ENCODE data around the gene TNXB.
"Not testable (repeated sequence)": the region's sequence is repeated elsewhere in the genome, so short reads cannot be mapped to it uniquely, and the experiment has no call there.

Gene TNXB

DNA sequence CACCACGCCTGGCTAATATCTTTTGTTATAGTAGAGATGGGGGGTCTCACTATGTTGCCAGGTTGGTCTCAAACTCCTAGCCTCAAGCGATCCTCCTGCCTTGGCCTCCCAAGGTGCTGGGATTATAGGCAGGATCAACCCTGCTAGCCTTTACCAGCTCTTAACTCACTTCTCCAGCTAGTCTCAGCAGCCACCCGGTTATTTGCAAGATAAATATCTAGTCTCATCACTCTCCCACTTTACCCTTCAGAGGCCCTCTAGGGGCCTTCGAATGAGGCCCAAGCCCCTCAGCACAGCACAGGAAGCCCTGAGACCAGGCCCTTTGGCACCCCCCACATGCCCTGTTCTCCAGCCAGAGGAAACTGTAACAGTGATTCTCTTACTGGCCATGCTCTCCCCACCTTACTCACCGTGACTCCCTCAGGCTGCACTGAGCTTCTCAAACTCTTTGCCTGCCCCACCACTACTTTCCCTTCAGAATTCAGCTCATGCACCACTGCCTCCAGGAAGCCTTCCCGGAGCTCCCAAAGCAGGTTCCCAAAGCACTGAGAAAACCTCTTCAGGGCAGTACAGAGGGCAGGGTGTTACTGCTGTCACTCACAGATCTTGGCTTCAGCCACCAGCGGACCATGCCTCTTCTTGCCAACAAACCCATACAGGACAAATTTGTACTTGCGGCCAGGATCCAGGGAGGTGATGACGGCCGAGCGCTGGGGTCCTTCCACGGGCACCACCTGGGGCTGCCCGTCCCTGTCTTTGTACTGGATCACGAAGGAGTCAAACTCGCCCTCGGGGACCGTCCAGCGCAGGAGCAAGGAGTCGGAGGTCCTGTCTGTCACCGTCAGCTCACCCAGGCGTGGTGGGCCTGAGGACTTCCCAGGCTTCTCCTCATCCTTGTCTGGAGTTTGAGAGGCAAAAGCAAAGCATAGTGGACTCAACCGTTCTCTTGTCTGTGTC, 25.0 kb downstream of the TNXB start:
- no peak for DNase-seq

DNA sequence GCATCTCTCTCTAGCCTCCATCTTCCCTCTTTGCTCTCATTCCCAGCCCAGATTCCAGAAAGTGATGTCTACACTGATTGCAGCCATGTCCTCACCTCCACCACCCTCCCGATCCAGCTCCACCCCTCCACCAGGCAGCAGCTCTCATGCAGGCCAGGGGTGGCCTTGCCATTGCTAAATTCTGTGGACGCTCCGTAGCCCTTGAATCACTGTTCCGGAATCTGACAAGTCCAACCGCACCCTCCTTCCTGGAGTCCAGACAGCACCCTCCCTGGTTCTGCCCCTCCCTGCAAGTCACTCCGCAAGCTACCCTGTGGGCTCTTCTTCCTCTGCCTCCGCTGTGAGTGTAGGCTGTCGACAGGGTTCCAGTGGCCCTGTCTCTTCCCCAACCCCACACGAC, 26.2 kb downstream of the TNXB start:
- no peak for DNase-seq

DNA sequence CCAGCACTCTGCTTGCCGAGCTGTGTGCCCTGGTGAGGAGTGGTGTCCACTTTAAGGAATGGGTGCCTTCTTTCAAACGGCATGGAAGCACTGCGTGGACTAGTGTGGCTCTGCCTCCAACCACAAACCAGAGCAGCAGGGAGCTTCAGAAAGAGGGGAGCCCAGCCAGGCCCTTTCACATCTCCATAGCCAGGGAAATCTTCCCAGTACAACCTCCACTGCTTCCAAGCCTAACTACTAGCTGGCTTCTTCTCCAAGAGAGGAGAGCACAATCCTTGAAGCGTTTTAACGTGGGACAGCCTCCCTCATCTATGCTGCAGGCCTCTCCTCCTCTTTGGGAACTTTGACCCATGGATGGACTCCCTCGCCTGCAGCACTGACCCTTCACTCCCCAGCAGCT, 26.7 kb downstream of the TNXB start:
- no peak for DNase-seq

DNA sequence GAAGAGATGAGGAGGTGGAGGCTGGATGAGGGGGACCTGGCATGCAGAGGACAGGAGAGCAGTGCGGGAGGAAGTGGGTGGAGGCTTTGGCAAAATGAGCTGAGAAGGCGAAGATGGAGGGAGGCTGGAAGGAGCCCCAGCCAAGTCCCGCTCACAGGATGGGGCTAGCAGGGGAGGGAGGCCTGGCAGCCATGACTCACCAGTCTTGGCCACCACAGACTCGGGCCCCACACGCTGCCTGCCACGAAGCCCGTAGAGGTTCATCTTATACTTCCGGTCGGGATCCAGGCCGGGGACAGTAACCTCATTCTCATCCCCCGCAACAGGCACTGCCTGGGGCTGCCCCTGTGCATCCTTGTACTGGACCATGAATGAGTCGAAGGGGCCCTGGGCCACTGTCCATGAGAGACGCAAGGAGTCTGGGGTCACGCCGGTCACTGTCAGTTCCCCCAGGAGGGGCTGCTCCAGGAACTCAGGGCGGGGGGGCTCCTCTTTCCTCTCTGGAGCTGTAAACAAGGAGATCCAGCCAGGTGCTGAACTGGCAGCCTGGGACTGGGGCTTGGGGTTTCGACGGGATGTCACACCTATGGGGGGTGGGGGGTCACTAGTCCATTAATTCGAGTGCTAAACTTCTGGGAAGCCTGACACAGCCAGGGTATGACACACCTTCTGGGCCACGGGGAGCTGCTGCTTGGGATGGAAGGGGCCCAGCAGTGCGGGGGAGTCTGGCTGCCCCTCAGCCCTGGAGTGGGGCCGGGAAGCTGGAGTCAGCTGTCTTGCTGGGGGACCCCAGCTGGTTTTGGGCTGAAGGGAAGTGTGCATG, 27.8 kb downstream of the TNXB start:
- DNase-seq, result no peak

DNA sequence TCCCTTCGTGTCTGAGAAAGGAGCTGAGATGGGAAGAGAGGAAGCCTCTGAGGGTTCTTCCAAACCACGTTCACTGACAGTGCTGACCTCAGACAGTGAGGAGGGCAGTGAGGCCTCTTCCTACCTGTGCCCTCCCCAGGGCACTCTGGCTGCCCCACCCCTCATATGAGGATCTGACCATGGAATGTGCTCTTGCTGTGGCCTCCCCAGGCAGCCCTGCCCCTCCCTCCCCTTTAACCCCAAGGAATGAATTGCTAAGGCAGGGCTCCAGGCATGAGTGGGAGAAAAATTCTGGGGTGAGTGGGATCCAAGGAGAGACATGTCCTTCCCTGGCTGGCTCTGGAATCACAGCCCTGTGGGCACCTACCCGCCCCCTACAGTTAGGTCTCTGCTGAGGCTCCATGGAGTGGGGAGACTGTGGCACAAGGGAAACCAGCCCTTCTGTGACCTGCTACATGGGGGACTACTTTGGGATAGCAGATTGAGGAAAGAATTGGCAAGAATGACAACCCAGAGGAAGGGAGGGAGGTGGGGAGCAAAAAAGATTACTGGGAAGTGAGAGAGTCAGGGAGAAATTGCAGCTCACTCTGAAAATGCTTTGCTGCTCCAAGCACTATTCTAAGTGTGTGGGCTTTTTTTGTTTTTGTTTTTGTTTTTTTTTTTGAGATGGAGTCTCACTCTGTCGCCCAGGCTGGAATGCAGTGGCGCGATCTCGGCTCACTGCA, 29.4 kb downstream of the TNXB start:
- no peak for DNase-seq

DNA sequence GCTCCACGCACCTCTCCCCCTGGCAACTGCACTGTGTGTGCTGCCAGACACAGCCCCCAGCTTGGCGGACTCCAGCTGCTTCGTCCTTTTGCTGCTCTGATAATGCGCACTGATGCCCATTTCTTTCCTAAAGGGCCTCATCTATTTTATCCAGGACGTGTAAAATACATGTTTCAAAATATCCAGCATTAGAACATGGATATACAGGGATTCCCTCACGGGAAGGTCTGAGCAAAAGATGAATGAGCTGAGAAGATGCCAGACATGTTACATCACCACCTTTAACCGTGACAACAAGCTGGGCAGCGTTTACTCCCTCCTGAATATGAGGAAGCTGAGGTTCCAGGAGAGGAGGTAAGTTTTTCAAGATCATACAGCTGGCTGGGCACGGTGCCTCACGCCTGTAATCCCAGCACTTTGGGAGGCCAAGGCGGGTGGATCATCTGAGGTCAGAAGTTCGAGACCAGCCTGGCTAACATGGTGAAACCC, 32.8 kb downstream of the TNXB start:
- DNase-seq, result no peak

DNA sequence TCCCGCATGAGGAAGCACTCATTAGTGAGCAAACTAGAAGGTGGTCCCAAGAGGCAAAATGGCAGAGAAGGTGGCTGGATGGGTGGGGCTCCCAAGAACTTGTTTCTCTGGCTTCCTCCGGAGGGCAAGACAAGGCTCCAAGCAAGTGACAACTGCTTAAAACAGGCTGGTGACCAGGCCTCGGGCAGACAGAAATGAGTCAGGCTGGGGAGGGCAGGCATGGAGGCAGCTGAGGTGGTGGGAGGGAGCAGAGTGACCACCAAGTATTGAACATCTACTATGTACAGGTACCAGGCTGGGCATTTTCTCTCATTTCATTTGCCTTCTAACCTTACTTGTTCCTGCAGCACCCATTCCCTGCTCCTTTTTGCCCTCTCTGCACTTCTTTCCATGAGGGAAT, 33.4 kb downstream of the TNXB start:
- DNase-seq, result no peak

DNA sequence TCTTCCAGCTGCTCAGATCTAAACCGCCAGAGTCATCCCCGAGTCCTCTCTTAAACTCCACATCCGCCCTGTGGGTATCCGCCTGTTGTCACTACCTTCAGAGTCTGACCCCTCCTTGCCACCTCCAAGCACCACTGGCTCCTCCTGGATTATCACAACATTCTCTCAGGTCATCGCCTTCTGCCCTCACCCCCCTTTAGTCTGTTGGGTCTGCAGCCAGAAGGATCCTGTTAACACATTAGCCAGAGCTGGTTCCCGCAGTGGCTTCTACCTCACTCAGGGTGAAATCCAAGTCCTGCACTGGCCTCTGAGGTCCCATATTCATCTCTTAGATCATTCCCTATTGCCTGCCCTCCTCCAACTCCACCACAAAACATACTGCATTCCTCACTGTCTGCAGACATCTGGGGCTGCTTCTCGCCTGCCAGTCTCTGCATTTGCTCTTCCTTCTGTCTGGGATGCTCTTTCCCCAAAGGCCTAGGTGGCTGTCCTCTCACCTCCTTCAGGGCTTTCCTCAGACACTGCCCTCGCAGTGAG, 34.1 kb downstream of the TNXB start:
- DNase-seq, result no peak

DNA sequence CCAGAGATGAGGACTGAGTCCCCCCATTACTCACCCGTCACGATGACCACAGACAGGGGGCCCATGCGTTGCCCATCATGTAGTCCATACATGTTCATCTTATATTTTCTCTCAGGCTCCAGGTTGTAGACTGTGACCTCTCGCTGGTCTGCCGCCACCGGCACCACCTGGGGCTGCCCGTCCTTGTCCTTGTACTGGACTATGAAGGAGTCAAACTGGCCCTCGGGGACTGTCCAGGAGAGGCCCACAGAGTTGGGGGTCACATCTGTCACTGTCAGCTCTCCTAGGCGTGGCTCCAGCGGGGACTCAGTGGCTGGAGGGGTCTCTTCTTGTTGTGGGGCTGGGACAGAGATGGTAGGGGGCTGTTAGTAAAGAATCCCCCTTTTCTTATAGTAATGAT, 35.5 kb downstream of the TNXB start:
- no peak for DNase-seq

DNA sequence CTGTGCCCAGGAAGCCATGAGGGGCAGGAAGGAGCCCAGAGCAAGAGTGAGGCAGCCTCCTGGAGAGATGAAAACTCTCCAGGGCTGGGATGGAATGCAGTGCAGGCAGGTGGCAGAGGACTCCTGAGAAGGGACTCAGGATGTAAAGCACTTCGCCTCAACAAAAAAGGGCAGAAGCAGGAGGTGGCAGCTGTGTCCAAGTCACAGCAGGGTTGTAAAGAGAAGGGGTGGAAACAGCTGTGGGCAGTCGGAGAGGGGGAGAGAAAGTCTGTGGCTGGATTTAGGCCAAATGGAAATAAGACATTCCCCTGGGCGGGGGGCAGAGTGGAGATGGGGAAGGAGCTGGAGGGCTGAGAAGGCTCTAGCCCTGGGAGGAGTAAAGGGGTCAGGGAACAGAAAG, 36.0 kb downstream of the TNXB start:
- DNase-seq, result no peak

DNA sequence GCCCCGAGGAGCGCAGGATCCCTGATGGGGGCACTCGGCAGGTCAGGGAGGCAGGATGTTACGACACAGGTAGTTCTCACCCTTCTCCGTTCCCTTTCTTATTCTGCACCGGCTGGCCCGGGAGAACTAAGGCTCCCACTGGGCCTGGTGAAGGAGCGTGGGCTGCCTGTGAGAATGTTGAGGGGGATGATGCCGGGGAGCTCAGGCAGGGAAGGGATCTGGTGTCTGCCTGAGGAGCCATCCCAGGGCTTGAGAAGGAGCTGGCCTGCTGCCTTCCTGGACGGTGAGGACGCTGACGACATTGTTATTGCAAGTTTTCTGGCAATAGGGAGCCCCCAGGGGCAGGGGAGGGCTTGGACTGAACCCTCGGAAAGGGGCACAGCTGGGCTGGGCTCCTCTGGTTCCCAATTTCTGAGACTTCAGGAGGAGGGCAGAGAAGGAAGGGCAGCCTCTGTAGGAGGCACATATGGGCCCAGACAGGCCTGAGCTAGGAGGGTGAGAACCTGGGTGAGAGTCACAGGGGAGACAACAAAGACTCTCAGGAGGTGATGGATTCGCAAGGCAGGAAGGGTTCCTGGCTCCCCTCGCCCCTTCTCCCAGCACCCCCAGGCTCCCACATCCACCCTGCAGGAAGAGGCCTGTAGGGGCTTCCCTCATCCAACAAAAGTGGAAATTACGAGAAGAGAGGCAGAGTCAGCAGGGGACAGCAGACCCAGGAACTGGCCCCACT, 38.2 kb downstream of the TNXB start:
- DNase-seq, result no peak

DNA sequence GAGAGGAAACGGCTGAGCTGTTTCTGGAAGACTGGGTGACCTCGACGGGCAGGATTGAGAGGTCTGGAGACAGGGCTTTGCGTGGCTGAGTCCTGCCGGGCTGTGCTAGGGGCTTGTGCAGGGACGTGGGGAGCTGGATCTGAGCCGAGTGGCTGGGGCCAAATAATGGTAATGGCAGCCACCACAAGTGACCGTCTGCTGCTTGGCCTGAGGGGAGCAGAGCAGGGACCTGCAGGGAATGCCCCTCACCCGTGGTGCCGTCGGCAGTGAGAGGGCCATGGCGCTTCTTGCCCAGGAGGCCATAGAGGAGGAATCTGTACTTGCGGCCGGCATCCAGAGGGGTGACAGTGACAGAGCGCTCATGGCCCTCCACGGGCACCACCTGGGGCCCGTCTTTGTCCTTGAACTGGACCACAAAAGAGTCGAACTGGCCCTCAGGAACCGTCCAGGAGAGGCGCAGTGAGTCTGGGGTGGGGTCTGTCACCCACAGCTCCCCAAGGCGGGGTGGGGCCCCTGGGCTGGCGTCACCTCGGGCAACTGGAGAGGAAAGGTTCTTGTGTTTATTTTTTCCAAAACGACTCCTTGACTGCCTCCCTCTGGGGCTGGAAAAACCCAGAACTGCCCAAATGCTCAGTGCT, 39.1 kb downstream of the TNXB start:
- no peak for DNase-seq

DNA sequence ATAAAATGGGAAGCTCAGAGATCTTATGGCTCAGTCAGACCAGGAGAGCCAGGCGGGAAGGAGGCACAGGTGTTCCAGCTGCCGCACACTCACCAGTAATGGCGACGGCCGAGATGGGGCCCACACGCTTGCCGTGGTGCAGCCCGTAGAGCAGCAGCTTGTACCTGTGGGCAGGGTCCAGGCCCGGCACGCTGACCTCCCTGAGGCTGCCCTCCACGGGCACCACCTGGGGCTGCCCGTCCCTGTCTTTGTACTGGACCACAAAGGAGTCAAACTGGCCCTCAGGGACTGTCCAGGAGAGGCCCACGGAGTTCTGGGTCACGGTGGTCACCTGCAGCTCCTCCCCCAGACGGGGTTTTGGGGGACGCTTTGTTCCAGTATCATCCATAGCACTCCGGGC, 39.7 kb downstream of the TNXB start:
- DNase-seq, result no peak

DNA sequence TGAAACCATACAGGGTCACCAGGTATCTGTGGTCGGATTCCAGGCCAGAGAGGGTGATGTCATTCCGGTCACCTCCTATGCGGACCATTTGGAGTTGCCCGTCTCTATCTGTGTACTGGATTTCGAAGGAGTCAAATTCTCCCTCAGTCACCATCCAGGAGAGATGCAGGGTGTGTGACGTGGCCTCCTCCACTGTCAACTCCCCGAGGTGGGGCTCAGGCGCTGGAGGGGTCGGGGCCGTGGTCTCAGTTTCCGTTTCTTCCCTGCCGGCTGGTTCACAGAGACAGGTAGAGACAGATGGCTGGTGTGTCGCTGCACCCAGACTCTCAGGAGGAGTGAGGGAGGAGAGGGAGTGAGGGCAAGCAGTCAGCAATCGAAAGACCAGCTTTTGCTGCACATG, 40.3 kb downstream of the TNXB start:
- no peak for DNase-seq

DNA sequence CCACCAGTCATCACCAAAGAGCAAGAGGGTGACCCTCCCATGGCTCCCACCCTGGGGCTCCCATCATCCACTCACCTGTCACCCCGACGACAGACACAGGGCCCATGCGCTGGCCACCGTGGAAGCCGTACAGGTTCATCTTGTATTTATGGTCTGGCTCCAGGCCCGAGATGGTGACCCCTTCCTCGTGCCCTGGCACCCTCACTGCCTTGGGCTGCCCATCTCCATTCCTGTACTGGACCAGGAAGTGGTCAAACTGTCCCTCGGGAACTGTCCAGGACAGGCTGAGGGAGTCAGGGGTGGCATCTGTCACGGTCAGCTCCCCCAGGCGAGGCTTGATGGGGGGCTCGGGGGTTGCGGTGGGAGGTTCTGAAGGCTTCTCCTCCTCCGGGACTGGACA, 40.8 kb downstream of the TNXB start:
- not testable (repeated sequence) for DNase-seq

DNA sequence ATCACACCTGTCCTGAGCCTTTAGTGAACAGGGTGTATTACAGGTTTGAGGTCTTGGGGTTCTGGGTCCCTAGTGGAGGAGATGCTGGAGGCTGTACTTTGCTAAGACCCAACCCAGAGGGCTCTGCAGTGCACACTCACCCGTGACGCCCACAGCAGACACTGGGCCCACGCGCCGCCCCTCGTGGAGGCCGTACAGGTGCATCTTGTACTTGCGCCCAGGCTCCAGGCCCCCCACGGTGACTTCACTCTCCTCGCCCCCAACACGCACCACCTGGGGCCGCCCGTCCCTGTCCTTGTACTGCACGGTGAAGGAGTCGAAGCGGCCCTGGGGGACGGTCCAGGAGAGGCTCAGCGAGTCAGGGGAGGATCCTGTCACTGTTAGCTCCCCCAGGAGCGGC, 41.6 kb downstream of the TNXB start:
- not testable (repeated sequence) for DNase-seq

DNA sequence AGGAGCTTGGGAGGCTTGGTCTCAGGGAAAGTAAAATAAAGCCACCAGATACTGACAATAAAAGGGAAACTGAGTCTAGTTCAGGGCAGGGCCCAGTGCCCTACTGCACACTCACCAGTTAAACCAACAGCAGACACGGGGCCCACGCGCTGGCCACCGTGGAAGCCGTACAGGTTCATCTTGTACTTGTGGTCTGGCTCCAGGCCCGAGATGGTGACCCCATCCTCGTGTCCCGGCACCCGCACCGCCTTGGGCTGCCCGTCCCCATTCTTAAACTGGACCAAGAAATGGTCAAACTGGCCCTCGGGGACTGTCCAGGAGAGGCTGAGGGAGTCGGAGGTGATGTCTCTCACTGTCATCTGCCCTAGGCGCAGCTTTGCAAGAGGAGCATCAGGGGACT, 44.4 kb downstream of the TNXB start:
- DNase-seq, result no peak

DNA sequence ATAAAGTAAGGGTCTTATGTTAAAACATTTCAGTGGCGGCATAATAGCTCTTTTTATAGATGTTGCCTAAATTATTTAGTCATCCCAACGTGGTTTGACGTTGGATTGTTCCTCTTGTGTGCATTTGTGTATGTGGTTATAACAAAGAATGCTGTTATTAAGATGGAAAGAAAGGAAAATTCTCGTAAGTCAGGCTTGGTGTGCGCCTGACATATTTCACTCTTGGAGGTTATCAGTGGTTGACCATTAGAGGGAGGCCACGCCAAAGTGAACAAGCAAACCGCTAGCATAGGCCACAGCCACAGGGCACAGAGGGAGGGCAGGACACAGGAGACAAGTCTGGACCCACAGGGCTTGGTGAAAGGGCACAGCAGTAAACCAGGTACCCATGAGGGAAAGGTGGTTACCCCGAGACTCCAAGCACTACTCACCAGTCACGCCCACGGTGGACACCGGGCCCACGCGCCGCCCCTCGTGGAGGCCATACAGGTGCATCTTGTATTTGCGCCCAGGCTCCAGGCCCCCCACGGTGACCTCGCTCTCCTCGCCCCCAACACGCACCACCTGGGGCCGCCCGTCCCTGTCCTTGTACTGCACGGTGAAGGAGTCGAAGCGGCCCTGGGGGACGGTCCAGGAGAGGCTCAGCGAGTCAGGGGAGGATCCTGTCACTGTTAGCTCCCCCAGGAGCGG, 48.0 kb downstream of the TNXB start:
- DNase-seq, result no peak

DNA sequence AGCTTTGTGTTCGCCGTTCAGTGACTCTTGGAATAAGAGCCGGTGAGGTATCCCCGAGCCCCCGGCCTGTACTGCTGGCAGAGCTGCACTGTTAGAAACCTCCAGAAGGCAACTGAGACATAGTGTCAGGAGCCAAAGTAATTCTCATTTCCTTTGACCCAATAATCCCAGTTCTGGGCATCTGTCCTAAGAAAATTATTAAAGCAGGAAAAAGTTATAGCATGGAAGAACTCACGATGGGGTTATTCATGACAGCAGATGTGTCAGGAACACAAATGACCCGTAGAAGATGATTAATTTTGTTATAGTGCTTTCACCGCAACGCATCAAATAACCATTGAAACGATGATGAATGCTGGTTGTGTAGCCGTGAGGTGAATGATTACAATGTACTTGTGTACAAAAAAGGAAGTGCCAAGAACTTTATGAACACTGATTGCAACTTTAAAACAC, 50.6 kb downstream of the TNXB start:
- DNase-seq, result no peak

DNA sequence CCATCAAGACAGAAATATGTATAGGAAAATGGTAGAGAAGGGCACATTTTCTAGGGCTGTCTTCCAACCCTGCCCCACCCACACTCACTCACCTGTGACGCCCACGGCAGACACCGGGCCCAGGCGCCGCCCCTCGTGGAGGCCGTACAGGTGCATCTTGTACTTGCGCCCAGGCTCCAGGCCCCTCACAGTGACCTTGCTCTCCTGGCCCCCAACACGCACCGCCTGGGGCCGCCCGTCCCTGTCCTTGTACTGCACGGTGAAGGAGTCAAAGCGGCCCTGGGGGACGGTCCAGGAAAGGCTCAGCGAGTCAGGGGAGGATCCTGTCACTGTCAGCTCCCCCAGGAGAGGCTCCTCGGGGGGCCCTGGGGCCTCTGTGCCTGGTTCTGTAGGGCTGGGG, 51.2 kb downstream of the TNXB start:
- no peak for DNase-seq

DNA sequence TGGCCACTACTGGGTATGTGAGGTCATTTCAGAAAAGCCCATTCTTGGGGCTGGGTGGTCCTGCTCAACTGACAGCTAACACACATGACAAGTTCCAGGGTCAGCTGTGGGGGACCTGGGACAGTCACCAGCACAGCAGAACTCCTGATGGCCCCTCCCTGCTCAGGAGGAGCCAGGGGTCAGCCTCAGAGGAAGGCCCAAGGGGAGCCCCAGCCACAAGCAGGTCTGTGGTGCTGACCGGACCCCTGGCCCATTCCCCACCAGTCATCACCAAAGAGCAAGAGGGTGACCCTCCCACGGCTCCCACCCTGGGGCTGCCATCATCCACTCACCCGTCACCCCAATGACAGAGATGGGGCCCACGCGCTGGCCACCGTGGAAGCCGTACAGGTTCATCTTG, 52.9 kb downstream of the TNXB start:
- no peak for DNase-seq
